Loucy (cell line): Measurements from ENCODE around the gene SMARCA1.
"Not testable (repeated sequence)": the region's sequence is repeated elsewhere in the genome, so short reads cannot be mapped to it uniquely, and the experiment has no call there.

Experiments
- H2AFZ ChIP-seq: fragments of 200-600 bp; sonication (generic); 2 replicates; pipeline ENCODE4 v1.6.0; 2016; ENCODE audit warnings: antibody characterized with exemption, mild to moderate bottlenecking, low read length, moderate library complexity
- H3F3A ChIP-seq: fragments of 200-600 bp; 2 replicates; pipeline ENCODE4 v1.6.0; 2016; ENCODE audit warnings: antibody characterized with exemption, low read depth, mild to moderate bottlenecking
- H3K27me3 ChIP-seq: fragments of 200-600 bp; sonication (generic); 2 replicates; pipeline ENCODE4 v1.6.1; 2014; ENCODE audit warnings: low read length, mild to moderate bottlenecking; ENCODE audit not compliant: insufficient read depth, poor library complexity, severe bottlenecking
- H3K36me3 ChIP-seq: fragments of 200-600 bp; sonication (generic); 2 replicates; pipeline ENCODE4 v1.6.1; 2016; ENCODE audit warnings: low read length; ENCODE audit not compliant: insufficient read depth
- H3K4me1 ChIP-seq: fragments of 200-600 bp; sonication (generic); 2 replicates; pipeline ENCODE4 v1.5.1; 2014; ENCODE audit warnings: low read length, mild to moderate bottlenecking; ENCODE audit not compliant: insufficient read depth, poor library complexity, severe bottlenecking
- H3K4me2 ChIP-seq: fragments of 200-600 bp; sonication (generic); 2 replicates; pipeline ENCODE4 v1.6.0; 2014; ENCODE audit warnings: antibody characterized with exemption, low read length, low read depth, mild to moderate bottlenecking; ENCODE audit not compliant: poor library complexity, severe bottlenecking
- H3K4me3 ChIP-seq: fragments of 200-600 bp; sonication (generic); 2 replicates; pipeline ENCODE4 v1.5.1; 2014; ENCODE audit warnings: low read length, mild to moderate bottlenecking, mixed read lengths; ENCODE audit not compliant: poor library complexity, severe bottlenecking
- H3K79me2 ChIP-seq: fragments of 200-600 bp; sonication (generic); 2 replicates; pipeline ENCODE4 v1.6.1; 2014; ENCODE audit warnings: low read length; ENCODE audit not compliant: insufficient read depth
- H3K9ac ChIP-seq: fragments of 200-600 bp; sonication (generic); 2 replicates; pipeline ENCODE4 v1.6.0; 2014; ENCODE audit warnings: mild to moderate bottlenecking, low read depth, low read length, moderate library complexity; ENCODE audit not compliant: poor library complexity, severe bottlenecking
- H3K9me2 ChIP-seq: fragments of 200-600 bp; sonication (generic); replicated peaks from 2 replicates; pipeline ENCODE4 v1.6.1; 2016; ENCODE audit warnings: low read depth, low read length, mixed read lengths
- H3K9me3 ChIP-seq: fragments of 200-600 bp; sonication (generic); 2 replicates; pipeline ENCODE4 v1.6.1; 2014; ENCODE audit warnings: mild to moderate bottlenecking, antibody characterized with exemption, low read length, low read depth; ENCODE audit not compliant: insufficient read depth
- H4K20me1 ChIP-seq: fragments of 200-600 bp; sonication (generic); 2 replicates; pipeline ENCODE4 v1.6.0; 2014; ENCODE audit warnings: antibody characterized with exemption, low read length, mild to moderate bottlenecking; ENCODE audit not compliant: insufficient read depth, poor library complexity, severe bottlenecking
- CTCF ChIP-seq: fragments of 200-600 bp; sonication (generic); conservative IDR thresholded peaks from 2 replicates; pipeline ENCODE4 v1.5.1; 2014; ENCODE audit warnings: mild to moderate bottlenecking, antibody characterized with exemption, low read length
- EZH2phosphoT487 ChIP-seq: fragments of 200-600 bp; IDR thresholded peaks from 2 replicates; pipeline ENCODE4 v1.6.1; 2018; ENCODE audit warnings: antibody characterized with exemption, mild to moderate bottlenecking, moderate library complexity, borderline replicate concordance

Gene SMARCA1

GRCh38 chrX:129559783-129560182 is 36.5 kb upstream of the SMARCA1 start:
- Histone ChIP-seq H3K9me2 (no peaks in the 10 kb centered on the region), H3K4me2 (no peak overlapping the region), H3K9ac (no peak overlapping the region), H3K27me3 (no peaks in the 10 kb centered on the region), H3K36me3 (peaks cover 44% of the 10 kb centered on the region; the same call in 1 of the 2 replicates), H3F3A (no peaks in the 10 kb centered on the region), H3K4me1 (no peaks in the 10 kb centered on the region), H2AFZ (no peak overlapping the region), H3K4me3 (no peak overlapping the region), H3K79me2 (no peaks in the 10 kb centered on the region), H4K20me1 (no peaks in the 10 kb centered on the region), H3K9me3 (no peaks in the 10 kb centered on the region)
- TF ChIP-seq EZH2phosphoT487 = no peak
- no peak for TF ChIP-seq CTCF

- no peak overlapping the region for H3K4me2 ChIP-seq
- TF ChIP-seq CTCF (no peak), EZH2phosphoT487 (no peak)
- H3K4me1 ChIP-seq = no peaks in the 10 kb centered on the region
- no peaks in the 10 kb centered on the region for H3K79me2 ChIP-seq
- H3K27me3 ChIP-seq = no peaks in the 10 kb centered on the region
- H4K20me1 ChIP-seq = no peaks in the 10 kb centered on the region
- H3K36me3 ChIP-seq = peaks cover 38% of the 10 kb centered on the region; the same call in 1 of the 2 replicates
- H3K9ac ChIP-seq = no peak overlapping the region
- no peak overlapping the region for H2AFZ ChIP-seq
- no peaks in the 10 kb centered on the region for H3K9me3 ChIP-seq
- no peak overlapping the region for H3K4me3 ChIP-seq
- no peaks in the 10 kb centered on the region for H3K9me2 ChIP-seq
- H3F3A ChIP-seq = no peaks in the 10 kb centered on the region
Measured at GRCh38 chrX:129557844-129558480, 34.7 kb upstream of the SMARCA1 start.

GRCh38 chrX:129556806-129557315 is 33.6 kb upstream of the SMARCA1 start:
- Histone ChIP-seq H3K4me3 (no peak overlapping the region), H3K4me1 (no peaks in the 10 kb centered on the region), H3K79me2 (no peaks in the 10 kb centered on the region), H3F3A (no peaks in the 10 kb centered on the region), H3K36me3 (peaks cover 27% of the 10 kb centered on the region; the same call in 1 of the 2 replicates), H2AFZ (no peak overlapping the region), H4K20me1 (no peaks in the 10 kb centered on the region), H3K9ac (no peak overlapping the region), H3K9me2 (no peaks in the 10 kb centered on the region), H3K9me3 (no peaks in the 10 kb centered on the region), H3K27me3 (no peaks in the 10 kb centered on the region), H3K4me2 (no peak overlapping the region)
- TF ChIP-seq CTCF (no peak), EZH2phosphoT487 (no peak)

- not testable (repeated sequence) for H3K9me2 ChIP-seq, H3F3A ChIP-seq, H3K4me3 ChIP-seq, H3K4me1 ChIP-seq, H2AFZ ChIP-seq, H3K79me2 ChIP-seq, H3K27me3 ChIP-seq, H4K20me1 ChIP-seq, H3K9me3 ChIP-seq, H3K4me2 ChIP-seq, H3K9ac ChIP-seq
- H3K36me3 ChIP-seq = peaks cover 16% of the 10 kb centered on the region; the same call in 1 of the 2 replicates
Measured at GRCh38 chrX:129554816-129555215, 31.5 kb upstream of the SMARCA1 start.
